ENCODE results near the gene MAN2B2. TPM values are rescaled to one million over a fixed set of nuclear protein-coding genes. Genes with fewer than 3 reads are reported as not detected.
"Not testable (repeated sequence)": the region's sequence is repeated elsewhere in the genome, so short reads cannot be mapped to it uniquely, and the experiment has no call there.

The MAN2B2 gene
- total RNA-seq, 2 donors from 2014 or later, result 30.7 to 31.1 TPM

GRCh38 chr4:6643141-6643847 is 68.3 kb downstream of the MAN2B2 start:
- Histone ChIP-seq H3K27ac (no peak overlapping the region), H3K4me1 (peaks cover 6% of the 10 kb centered on the region), H3K4me3 (no peak overlapping the region), H3K36me3 (peaks cover 6% of the 10 kb centered on the region), H3K27me3 (no peaks in the 10 kb centered on the region), H3K9ac (ENCODE audit: low read depth in 2 of 2, low read length in 2 of 2) (no peak overlapping the region), H3K9me3 (no peaks in the 10 kb centered on the region)
- TF ChIP-seq CTCF (IDR thresholded peaks at IDR 0.05), result no peak
- no peak for DNase-seq
- intact Hi-C loops (cut with DNase I), result loop anchor here (2.0 kb wide), 1 partner anchor 72 kb away; no protein-coding TSS in a partner anchor

GRCh38 chr4:6644792-6645530 is 70.0 kb downstream of the MAN2B2 start:
- no peaks in the 10 kb centered on the region for H3K9me3 ChIP-seq
- H3K4me3 ChIP-seq, result no peak overlapping the region
- H3K27ac ChIP-seq, result no peak overlapping the region
- H3K27me3 ChIP-seq, result no peaks in the 10 kb centered on the region
- H3K36me3 ChIP-seq, result peaks cover 6% of the 10 kb centered on the region
- no peak for TF ChIP-seq CTCF (IDR thresholded peaks at IDR 0.05)
- peaks cover 6% of the 10 kb centered on the region for H3K4me1 ChIP-seq
- H3K9ac ChIP-seq (ENCODE audit: low read depth in 2 of 2, low read length in 2 of 2), result no peak overlapping the region
- intact Hi-C loops (cut with DNase I), result no loop called here
- DNase-seq, result no peak

- Histone ChIP-seq H3K27ac (no peak overlapping the region), H3K9ac (ENCODE audit: low read depth in 2 of 2, low read length in 2 of 2) (no peak overlapping the region), H3K9me3 (no peaks in the 10 kb centered on the region), H3K4me1 (peaks cover 3% of the 10 kb centered on the region), H3K4me3 (no peak overlapping the region), H3K27me3 (no peaks in the 10 kb centered on the region), H3K36me3 (peaks cover 6% of the 10 kb centered on the region)
- no peak for TF ChIP-seq CTCF (IDR thresholded peaks at IDR 0.05)
- DNase-seq, result no peak
- intact Hi-C loops (cut with DNase I), result no loop called here
Measured at GRCh38 chr4:6647169-6647568, 72.2 kb downstream of the MAN2B2 start.

GRCh38 chr4:6647582-6648230 is 72.7 kb downstream of the MAN2B2 start:
- DNase-seq, result no peak
- intact Hi-C loops (cut with DNase I), result no loop called here
- H3K4me3 ChIP-seq, result no peak overlapping the region
- H3K9ac ChIP-seq (ENCODE audit: low read depth in 2 of 2, low read length in 2 of 2), result no peak overlapping the region
- no peaks in the 10 kb centered on the region for H3K4me1 ChIP-seq
- H3K36me3 ChIP-seq, result peaks cover 2% of the 10 kb centered on the region
- no peak for TF ChIP-seq CTCF (IDR thresholded peaks at IDR 0.05)
- no peak overlapping the region for H3K27ac ChIP-seq
- H3K9me3 ChIP-seq, result no peaks in the 10 kb centered on the region
- H3K27me3 ChIP-seq, result no peaks in the 10 kb centered on the region

GRCh38 chr4:6649216-6649615 is 74.2 kb downstream of the MAN2B2 start:
- intact Hi-C loops (cut with DNase I), result no loop called here
- H3K9me3 ChIP-seq, result no peaks in the 10 kb centered on the region
- no peak overlapping the region for H3K4me3 ChIP-seq
- no peaks in the 10 kb centered on the region for H3K4me1 ChIP-seq
- no peak overlapping the region for H3K27ac ChIP-seq
- H3K9ac ChIP-seq (ENCODE audit: low read depth in 2 of 2, low read length in 2 of 2), result no peak overlapping the region
- no peak for DNase-seq
- no peak for TF ChIP-seq CTCF (IDR thresholded peaks at IDR 0.05)
- no peaks in the 10 kb centered on the region for H3K27me3 ChIP-seq
- H3K36me3 ChIP-seq, result no peaks in the 10 kb centered on the region

GRCh38 chr4:6654211-6654610 is 79.2 kb downstream of the MAN2B2 start:
- H3K36me3 ChIP-seq; H3K27me3 ChIP-seq; H3K4me3 ChIP-seq; intact Hi-C loops (cut with DNase I); H3K9ac ChIP-seq (ENCODE audit: low read depth in 2 of 2, low read length in 2 of 2); H3K9me3 ChIP-seq; DNase-seq; H3K4me1 ChIP-seq; H3K27ac ChIP-seq: not testable (repeated sequence)

GRCh38 chr4:6655291-6655690 is 80.3 kb downstream of the MAN2B2 start:
- intact Hi-C loops (cut with DNase I); H3K4me1 ChIP-seq; H3K9ac ChIP-seq (ENCODE audit: low read depth in 2 of 2, low read length in 2 of 2); H3K4me3 ChIP-seq; DNase-seq; H3K27me3 ChIP-seq; H3K9me3 ChIP-seq; H3K36me3 ChIP-seq; H3K27ac ChIP-seq: not testable (repeated sequence)
